PC-9 (cell line): ENCODE results near the gene SPINK5. TPM values are rescaled to one million over a fixed set of nuclear protein-coding genes. Genes with fewer than 3 reads are reported as not detected.
A peak's percentile ranks its signal among the peaks of the same experiment; 100 is the strongest.

Experiments used
- BruUV-seq: library from RNA; stranded (reverse); fragments of 400-500 nt; replicated peaks from 2 replicates; lab custom pipeline; 2021; lab: Mats Ljungman, UMichigan
- CTCF ChIA-PET: fragments of 300-600 bp; sonication (Branson Sonifier 250); formaldehyde crosslinking; loops from one replicate; lab custom pipeline; 2022; ENCODE audit warnings: antibody characterized with exemption; lab: Charles Lee
- POLR2A ChIA-PET: fragments of 300-600 bp; sonication (Branson Sonifier 250); formaldehyde crosslinking; loops from one replicate; lab custom pipeline; 2022; ENCODE audit warnings: antibody characterized with exemption; ENCODE audit not compliant: unreplicated experiment; lab: Charles Lee
- DNase-seq, 2 experiments: peaks; one replicate each; pipeline versions ENCODE4 v3.0.0 to v3.0.0-alpha.2; 2015 to 2022; ENCODE audit warnings: mixed read lengths in 1 of 2
- H2AFZ ChIP-seq: fragments of 200-600 bp; sonication (generic); 2 replicates; pipeline ENCODE4 v1.8.1; 2017; ENCODE audit warnings: antibody characterized with exemption
- H3F3A ChIP-seq: fragments of 200-600 bp; sonication (generic); 2 replicates; pipeline ENCODE4 v1.8.1; 2017; ENCODE audit warnings: antibody characterized with exemption, mild to moderate bottlenecking, low read depth; ENCODE audit not compliant: insufficient read depth
- H3K27ac ChIP-seq: fragments of 200-600 bp; sonication (generic); 2 replicates; pipeline ENCODE4 v1.6.1; 2016; ENCODE audit warnings: mixed run types
- H3K27me3 ChIP-seq: fragments of 200-600 bp; sonication (generic); 2 replicates; pipeline ENCODE4 v1.6.1; 2016; ENCODE audit warnings: low read depth, mixed run types; ENCODE audit not compliant: insufficient read depth
- H3K36me3 ChIP-seq: fragments of 200-600 bp; sonication (generic); 2 replicates; pipeline ENCODE4 v1.6.1; 2016; ENCODE audit warnings: low read depth, mixed run types
- H3K4me1 ChIP-seq: fragments of 200-600 bp; sonication (generic); replicated peaks from 2 replicates; pipeline ENCODE4 v1.6.1; 2016; ENCODE audit warnings: mixed run types; ENCODE audit not compliant: insufficient read depth
- H3K4me2 ChIP-seq: fragments of 200-600 bp; sonication (generic); 2 replicates; pipeline ENCODE4 v1.6.1; 2017; ENCODE audit warnings: mixed run types
- H3K4me3 ChIP-seq: fragments of 200-600 bp; sonication (generic); 2 replicates; pipeline ENCODE4 v1.6.1; 2016; ENCODE audit warnings: mixed run types
- H3K79me2 ChIP-seq: fragments of 200-600 bp; sonication (generic); 2 replicates; pipeline ENCODE4 v1.6.1; 2017; ENCODE audit warnings: low read depth, mixed run types
- H3K9me2 ChIP-seq: fragments of 200-600 bp; sonication (generic); 2 replicates; pipeline ENCODE4 v1.8.1; 2017; ENCODE audit warnings: mild to moderate bottlenecking; ENCODE audit not compliant: insufficient read depth
- H3K9me3 ChIP-seq: fragments of 200-600 bp; sonication (generic); 2 replicates; pipeline ENCODE4 v1.8.1; 2016; ENCODE audit warnings: low read depth; ENCODE audit not compliant: insufficient read depth
- H4K20me1 ChIP-seq: fragments of 200-600 bp; sonication (generic); 2 replicates; pipeline ENCODE4 v1.8.1; 2017; ENCODE audit not compliant: insufficient read depth
- CTCF ChIP-seq: fragments of 200-600 bp; sonication (generic); conservative IDR thresholded peaks from 2 replicates; pipeline ENCODE4 v1.6.1; 2017; ENCODE audit warnings: mixed run types, antibody characterized with exemption, mild to moderate bottlenecking, moderate library complexity
- EZH2 ChIP-seq: fragments of 200-600 bp; sonication (generic); IDR thresholded peaks from 2 replicates; pipeline ENCODE4 v1.8.0; 2017; ENCODE audit warnings: antibody characterized with exemption, low read depth
- intact Hi-C: fragments of 100-400 bp; cut with micrococcal nuclease; formaldehyde crosslinking; loops from one replicate; pipeline ENCODE4 v1.10.0; 2022; ENCODE audit not compliant: unreplicated experiment
- total RNA-seq: library from RNA; stranded (reverse); gene quantifications from 2 replicates; pipeline ENCODE4 v1.2.3, GENCODE V29; 2021

SPINK5 gene
- total RNA-seq, 1 experiment from 2014 or later: not detected

DNA sequence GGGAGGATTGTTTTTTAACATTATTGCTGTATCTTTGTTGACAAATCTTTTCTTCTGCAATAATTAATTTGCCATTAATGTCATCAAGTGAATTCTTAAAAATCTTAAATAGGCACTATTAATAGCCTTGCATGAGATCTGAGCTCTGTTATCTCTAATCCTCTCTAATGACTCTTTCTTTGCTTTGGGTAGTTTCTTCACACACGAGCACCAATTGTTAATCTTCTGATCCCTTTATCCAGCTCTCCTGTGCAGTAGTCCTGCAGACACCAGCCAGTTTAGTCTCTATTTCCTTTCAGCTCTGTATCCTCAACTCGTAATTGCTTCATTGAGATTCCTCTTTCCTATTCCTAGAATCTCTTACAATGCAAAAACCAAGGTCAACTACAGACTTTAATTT, 112.7 kb downstream of the SPINK5 start:
- Histone ChIP-seq H3K27me3 (no peaks in the 10 kb centered on the region), H3K79me2 (no peaks in the 10 kb centered on the region), H3K9me2 (no peaks in the 10 kb centered on the region), H3K36me3 (no peaks in the 10 kb centered on the region), H2AFZ (no peak overlapping the region), H3F3A (no peaks in the 10 kb centered on the region), H3K4me1 (no peaks in the 10 kb centered on the region), H3K27ac (no peak overlapping the region), H4K20me1 (no peaks in the 10 kb centered on the region), H3K4me2 (no peak overlapping the region), H3K9me3 (no peaks in the 10 kb centered on the region), H3K4me3 (no peak overlapping the region)
- ChIA-PET CTCF (interaction anchor here (0.5 kb wide), 1 partner anchor 225 kb away, joined by 3 read pairs; no protein-coding TSS in a partner anchor), POLR2A (no interaction called here)
- no peak for DNase-seq
- intact Hi-C loops: loop anchor here (5.0 kb wide), 2 partner anchors 319 to 1386 kb away; no protein-coding TSS in a partner anchor
- BruUV-seq: no TSS peak
- TF ChIP-seq EZH2: no peak
- no peak for TF ChIP-seq CTCF

- Histone ChIP-seq H2AFZ (no peak overlapping the region), H3K27ac (no peak overlapping the region), H4K20me1 (no peaks in the 10 kb centered on the region), H3K9me2 (no peaks in the 10 kb centered on the region), H3K9me3 (no peaks in the 10 kb centered on the region), H3K36me3 (no peaks in the 10 kb centered on the region), H3K4me1 (no peaks in the 10 kb centered on the region), H3K27me3 (no peaks in the 10 kb centered on the region), H3K79me2 (no peaks in the 10 kb centered on the region), H3K4me3 (no peak overlapping the region), H3K4me2 (no peak overlapping the region), H3F3A (no peaks in the 10 kb centered on the region)
- no peak for TF ChIP-seq CTCF
- TF ChIP-seq EZH2: no peak
- no peak for DNase-seq
- ChIA-PET POLR2A (no interaction called here), CTCF (no interaction called here)
- intact Hi-C loops: loop anchor here (5.0 kb wide), 2 partner anchors 320 to 1385 kb away; no protein-coding TSS in a partner anchor
- no TSS peak for BruUV-seq
Observed at GRCh38 chr5:148177207-148177606, 113.4 kb downstream of the SPINK5 start.

GRCh38 chr5:148179234-148179824, 115.5 kb downstream of the SPINK5 start:
- Histone ChIP-seq H3K79me2 (no peaks in the 10 kb centered on the region), H3K4me3 (no peak overlapping the region), H2AFZ (no peak overlapping the region), H3F3A (no peaks in the 10 kb centered on the region), H3K27me3 (no peaks in the 10 kb centered on the region), H4K20me1 (no peaks in the 10 kb centered on the region), H3K4me2 (no peak overlapping the region), H3K4me1 (no peaks in the 10 kb centered on the region), H3K9me2 (no peaks in the 10 kb centered on the region), H3K36me3 (no peaks in the 10 kb centered on the region), H3K9me3 (no peaks in the 10 kb centered on the region), H3K27ac (no peak overlapping the region)
- no TSS peak for BruUV-seq
- TF ChIP-seq CTCF: peak; percentile 84
- TF ChIP-seq EZH2: no peak
- CTCF ChIA-PET: interaction anchor here (1.7 kb wide), 1 partner anchor 551 kb away, joined by 9 read pairs; no protein-coding TSS in a partner anchor
- intact Hi-C loops: loop anchor here (1.0 to 5.0 kb wide), 6 partner anchors 195 to 1383 kb away; no protein-coding TSS in a partner anchor
- DNase-seq: peak; percentile 6 to 63
- POLR2A ChIA-PET: no interaction called here
